ENCODE results near the gene MICAL2. TPM values are rescaled to one million over a fixed set of nuclear protein-coding genes. Genes with fewer than 3 reads are reported as not detected.
A peak's percentile ranks its signal among the peaks of the same experiment; 100 is the strongest.

The MICAL2 gene
- total and polyA plus RNA-seq, 2 of the 13 experiments (the other 11 are each of a cell fraction or from before 2014, with no cell fraction given) = 0.78 to 1.1 TPM

GRCh38 chr11:12287374-12288211 lies 177.2 kb downstream of the MICAL2 start (continued):
- TF ChIP-seq, protein P1, sequence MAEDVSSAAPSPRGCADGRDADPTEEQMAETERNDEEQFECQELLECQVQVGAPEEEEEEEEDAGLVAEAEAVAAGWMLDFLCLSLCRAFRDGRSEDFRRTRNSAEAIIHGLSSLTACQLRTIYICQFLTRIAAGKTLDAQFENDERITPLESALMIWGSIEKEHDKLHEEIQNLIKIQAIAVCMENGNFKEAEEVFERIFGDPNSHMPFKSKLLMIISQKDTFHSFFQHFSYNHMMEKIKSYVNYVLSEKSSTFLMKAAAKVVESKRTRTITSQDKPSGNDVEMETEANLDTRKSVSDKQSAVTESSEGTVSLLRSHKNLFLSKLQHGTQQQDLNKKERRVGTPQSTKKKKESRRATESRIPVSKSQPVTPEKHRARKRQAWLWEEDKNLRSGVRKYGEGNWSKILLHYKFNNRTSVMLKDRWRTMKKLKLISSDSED (CRISPR knock-in tag; IDR thresholded peaks at IDR 0.05) = no peak
- TF ChIP-seq, protein P2, sequence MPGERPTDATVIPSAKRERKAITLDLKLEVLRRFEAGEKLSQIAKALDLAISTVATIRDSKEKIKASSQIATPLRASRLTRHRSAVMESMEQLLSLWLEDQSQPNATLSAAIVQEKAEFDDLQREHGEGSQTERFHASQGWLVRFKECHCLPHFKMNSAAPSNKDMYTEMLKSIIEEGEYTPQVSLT (CRISPR knock-in tag; IDR thresholded peaks at IDR 0.05; ENCODE audit: borderline replicate concordance, low read depth) = no peak
- TF ChIP-seq ZNF577 (CRISPR knock-in tag; IDR thresholded peaks at IDR 0.05; ENCODE audit: borderline replicate concordance, low read depth) (no peak), RAD51 (IDR thresholded peaks at IDR 0.05; ENCODE audit: borderline replicate concordance) (no peak), ZNF292 (CRISPR knock-in tag; IDR thresholded peaks at IDR 0.05; ENCODE audit: borderline replicate concordance, low read depth) (peak; percentile 70; the same call in 1 of the 2 replicates), NR2F2 (IDR thresholded peaks at IDR 0.05; ENCODE audit: borderline replicate concordance, low read depth) (no peak), NFE2L1 (CRISPR knock-in tag; IDR thresholded peaks at IDR 0.05; ENCODE audit: borderline replicate concordance) (no peak), ZMAT3 (CRISPR knock-in tag; conservative IDR thresholded peaks at IDR 0.05) (no peak), RCOR2 (CRISPR knock-in tag; IDR thresholded peaks at IDR 0.05) (no peak), NFATC3 (CRISPR knock-in tag; IDR thresholded peaks at IDR 0.05) (no peak), SNAPC5 (CRISPR knock-in tag; IDR thresholded peaks at IDR 0.05; ENCODE audit: borderline replicate concordance) (no peak), HINFP (CRISPR knock-in tag; IDR thresholded peaks at IDR 0.05; ENCODE audit: low read depth) (no peak), ZBTB42 (CRISPR knock-in tag; IDR thresholded peaks at IDR 0.05) (no peak), ZNF343 (CRISPR knock-in tag; IDR thresholded peaks at IDR 0.05) (no peak), CBX2 (IDR thresholded peaks at IDR 0.05; ENCODE audit: low read depth, low read length) (no peak), CBX2 (CRISPR knock-in tag; IDR thresholded peaks at IDR 0.05; ENCODE audit: low read depth) (no peak), ZNF10 (CRISPR knock-in tag; IDR thresholded peaks at IDR 0.05; ENCODE audit: borderline replicate concordance, low read depth) (no peak), HIVEP1 (CRISPR knock-in tag; IDR thresholded peaks at IDR 0.05) (no peak)
- TF ChIP-seq, protein P3, sequence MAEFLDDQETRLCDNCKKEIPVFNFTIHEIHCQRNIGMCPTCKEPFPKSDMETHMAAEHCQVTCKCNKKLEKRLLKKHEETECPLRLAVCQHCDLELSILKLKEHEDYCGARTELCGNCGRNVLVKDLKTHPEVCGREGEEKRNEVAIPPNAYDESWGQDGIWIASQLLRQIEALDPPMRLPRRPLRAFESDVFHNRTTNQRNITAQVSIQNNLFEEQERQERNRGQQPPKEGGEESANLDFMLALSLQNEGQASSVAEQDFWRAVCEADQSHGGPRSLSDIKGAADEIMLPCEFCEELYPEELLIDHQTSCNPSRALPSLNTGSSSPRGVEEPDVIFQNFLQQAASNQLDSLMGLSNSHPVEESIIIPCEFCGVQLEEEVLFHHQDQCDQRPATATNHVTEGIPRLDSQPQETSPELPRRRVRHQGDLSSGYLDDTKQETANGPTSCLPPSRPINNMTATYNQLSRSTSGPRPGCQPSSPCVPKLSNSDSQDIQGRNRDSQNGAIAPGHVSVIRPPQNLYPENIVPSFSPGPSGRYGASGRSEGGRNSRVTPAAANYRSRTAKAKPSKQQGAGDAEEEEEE (CRISPR knock-in tag; IDR thresholded peaks at IDR 0.05; ENCODE audit: borderline replicate concordance) = no peak
- TF ChIP-seq, protein P4, sequence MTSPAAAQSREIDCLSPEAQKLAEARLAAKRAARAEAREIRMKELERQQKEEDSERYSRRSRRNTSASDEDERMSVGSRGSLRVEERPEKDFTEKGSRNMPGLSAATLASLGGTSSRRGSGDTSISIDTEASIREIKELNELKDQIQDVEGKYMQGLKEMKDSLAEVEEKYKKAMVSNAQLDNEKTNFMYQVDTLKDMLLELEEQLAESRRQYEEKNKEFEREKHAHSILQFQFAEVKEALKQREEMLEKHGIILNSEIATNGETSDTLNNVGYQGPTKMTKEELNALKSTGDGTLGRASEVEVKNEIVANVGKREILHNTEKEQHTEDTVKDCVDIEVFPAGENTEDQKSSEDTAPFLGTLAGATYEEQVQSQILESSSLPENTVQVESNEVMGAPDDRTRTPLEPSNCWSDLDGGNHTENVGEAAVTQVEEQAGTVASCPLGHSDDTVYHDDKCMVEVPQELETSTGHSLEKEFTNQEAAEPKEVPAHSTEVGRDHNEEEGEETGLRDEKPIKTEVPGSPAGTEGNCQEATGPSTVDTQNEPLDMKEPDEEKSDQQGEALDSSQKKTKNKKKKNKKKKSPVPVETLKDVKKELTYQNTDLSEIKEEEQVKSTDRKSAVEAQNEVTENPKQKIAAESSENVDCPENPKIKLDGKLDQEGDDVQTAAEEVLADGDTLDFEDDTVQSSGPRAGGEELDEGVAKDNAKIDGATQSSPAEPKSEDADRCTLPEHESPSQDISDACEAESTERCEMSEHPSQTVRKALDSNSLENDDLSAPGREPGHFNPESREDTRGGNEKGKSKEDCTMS (CRISPR knock-in tag; conservative IDR thresholded peaks at IDR 0.05) = no peak
